GM21447 (cell line): ENCODE data around the gene MAP3K20.
"Not testable (repeated sequence)": the region's sequence is repeated elsewhere in the genome, so short reads cannot be mapped to it uniquely, and the experiment has no call there.

Experiments used
- ATAC-seq: cut with Tn5 transposase; IDR thresholded peaks from one replicate; pipeline ENCODE4 v1.9.1; 2021; ENCODE audit not compliant: unreplicated experiment

MAP3K20 gene

GRCh38 chr2:173193925-173194324, 118.3 kb downstream of the MAP3K20 start:
- no peak for ATAC-seq

- no peak for ATAC-seq
Measured at GRCh38 chr2:173195100-173195499, 119.5 kb downstream of the MAP3K20 start.

GRCh38 chr2:173196080-173196479, 120.4 kb downstream of the MAP3K20 start:
- ATAC-seq = no peak

- ATAC-seq = no peak
Measured at GRCh38 chr2:173196638-173197037, 121.0 kb downstream of the MAP3K20 start.

GRCh38 chr2:173198327-173198726, 122.7 kb downstream of the MAP3K20 start:
- no peak for ATAC-seq

- no peak for ATAC-seq
Measured at GRCh38 chr2:173199294-173199693, 123.6 kb downstream of the MAP3K20 start.

GRCh38 chr2:173202570-173202969, 126.9 kb downstream of the MAP3K20 start:
- no peak for ATAC-seq

GRCh38 chr2:173204316-173204715, 128.7 kb downstream of the MAP3K20 start:
- ATAC-seq = no peak

GRCh38 chr2:173205375-173205774, 129.7 kb downstream of the MAP3K20 start:
- ATAC-seq = no peak

- not testable (repeated sequence) for ATAC-seq
Measured at GRCh38 chr2:173207124-173207523, 131.5 kb downstream of the MAP3K20 start.

- ATAC-seq = no peak
Measured at GRCh38 chr2:173210270-173211196, 134.9 kb downstream of the MAP3K20 start.

- ATAC-seq = no peak
Measured at GRCh38 chr2:173213181-173213580, 137.5 kb downstream of the MAP3K20 start.

- no peak for ATAC-seq
Measured at GRCh38 chr2:173214213-173214612, 138.6 kb downstream of the MAP3K20 start.

GRCh38 chr2:173215316-173215715, 139.7 kb downstream of the MAP3K20 start:
- ATAC-seq = no peak

- no peak for ATAC-seq
Measured at GRCh38 chr2:173216051-173216450, 140.4 kb downstream of the MAP3K20 start.

GRCh38 chr2:173216668-173217067, 141.0 kb downstream of the MAP3K20 start:
- no peak for ATAC-seq

- no peak for ATAC-seq
Measured at GRCh38 chr2:173217116-173217840, 141.6 kb downstream of the MAP3K20 start.

- ATAC-seq = no peak
Measured at GRCh38 chr2:173218326-173219056, 142.8 kb downstream of the MAP3K20 start.

GRCh38 chr2:173221132-173221695, 145.6 kb downstream of the MAP3K20 start:
- no peak for ATAC-seq

GRCh38 chr2:173221937-173222594, 146.4 kb downstream of the MAP3K20 start:
- ATAC-seq = no peak
